Memory B cell (primary cell): Measurements from ENCODE around the gene SOBP.

Source experiments
- ATAC-seq: fragments of 150-1000 bp; cut with Tn5 transposase; 2 replicates; pipeline ENCODE4 v1.10.0; 2021; ENCODE audit warnings: low read depth, mild to moderate bottlenecking, moderate library complexity
- DNase-seq, 2 donors: peaks; one replicate each; pipeline ENCODE4 v3.0.0; 2022; ENCODE audit warnings: low spot score in 2 of 2
- H3K27ac Mint-ChIP-seq: one replicate; pipeline ENCODE4 v1.8.0; 2022; ENCODE audit warnings: mild to moderate bottlenecking, moderate library complexity, mixed read lengths
- H3K27me3 Mint-ChIP-seq: one replicate; pipeline ENCODE4 v1.8.0; 2022; ENCODE audit warnings: mixed read lengths
- H3K36me3 Mint-ChIP-seq: one replicate; pipeline ENCODE4 v1.8.0; 2022; ENCODE audit warnings: mild to moderate bottlenecking, mixed read lengths
- H3K4me1 Mint-ChIP-seq: one replicate; pipeline ENCODE4 v1.8.0; 2022; ENCODE audit warnings: mixed read lengths
- H3K4me3 Mint-ChIP-seq: one replicate; pipeline ENCODE4 v1.8.0; 2022; ENCODE audit warnings: mild to moderate bottlenecking, moderate library complexity, mixed read lengths
- H3K9me3 Mint-ChIP-seq: one replicate; pipeline ENCODE4 v1.8.0; 2022; ENCODE audit warnings: mixed read lengths

SOBP gene, protein sequence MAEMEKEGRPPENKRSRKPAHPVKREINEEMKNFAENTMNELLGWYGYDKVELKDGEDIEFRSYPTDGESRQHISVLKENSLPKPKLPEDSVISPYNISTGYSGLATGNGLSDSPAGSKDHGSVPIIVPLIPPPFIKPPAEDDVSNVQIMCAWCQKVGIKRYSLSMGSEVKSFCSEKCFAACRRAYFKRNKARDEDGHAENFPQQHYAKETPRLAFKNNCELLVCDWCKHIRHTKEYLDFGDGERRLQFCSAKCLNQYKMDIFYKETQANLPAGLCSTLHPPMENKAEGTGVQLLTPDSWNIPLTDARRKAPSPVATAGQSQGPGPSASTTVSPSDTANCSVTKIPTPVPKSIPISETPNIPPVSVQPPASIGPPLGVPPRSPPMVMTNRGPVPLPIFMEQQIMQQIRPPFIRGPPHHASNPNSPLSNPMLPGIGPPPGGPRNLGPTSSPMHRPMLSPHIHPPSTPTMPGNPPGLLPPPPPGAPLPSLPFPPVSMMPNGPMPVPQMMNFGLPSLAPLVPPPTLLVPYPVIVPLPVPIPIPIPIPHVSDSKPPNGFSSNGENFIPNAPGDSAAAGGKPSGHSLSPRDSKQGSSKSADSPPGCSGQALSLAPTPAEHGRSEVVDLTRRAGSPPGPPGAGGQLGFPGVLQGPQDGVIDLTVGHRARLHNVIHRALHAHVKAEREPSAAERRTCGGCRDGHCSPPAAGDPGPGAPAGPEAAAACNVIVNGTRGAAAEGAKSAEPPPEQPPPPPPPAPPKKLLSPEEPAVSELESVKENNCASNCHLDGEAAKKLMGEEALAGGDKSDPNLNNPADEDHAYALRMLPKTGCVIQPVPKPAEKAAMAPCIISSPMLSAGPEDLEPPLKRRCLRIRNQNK

DNA sequence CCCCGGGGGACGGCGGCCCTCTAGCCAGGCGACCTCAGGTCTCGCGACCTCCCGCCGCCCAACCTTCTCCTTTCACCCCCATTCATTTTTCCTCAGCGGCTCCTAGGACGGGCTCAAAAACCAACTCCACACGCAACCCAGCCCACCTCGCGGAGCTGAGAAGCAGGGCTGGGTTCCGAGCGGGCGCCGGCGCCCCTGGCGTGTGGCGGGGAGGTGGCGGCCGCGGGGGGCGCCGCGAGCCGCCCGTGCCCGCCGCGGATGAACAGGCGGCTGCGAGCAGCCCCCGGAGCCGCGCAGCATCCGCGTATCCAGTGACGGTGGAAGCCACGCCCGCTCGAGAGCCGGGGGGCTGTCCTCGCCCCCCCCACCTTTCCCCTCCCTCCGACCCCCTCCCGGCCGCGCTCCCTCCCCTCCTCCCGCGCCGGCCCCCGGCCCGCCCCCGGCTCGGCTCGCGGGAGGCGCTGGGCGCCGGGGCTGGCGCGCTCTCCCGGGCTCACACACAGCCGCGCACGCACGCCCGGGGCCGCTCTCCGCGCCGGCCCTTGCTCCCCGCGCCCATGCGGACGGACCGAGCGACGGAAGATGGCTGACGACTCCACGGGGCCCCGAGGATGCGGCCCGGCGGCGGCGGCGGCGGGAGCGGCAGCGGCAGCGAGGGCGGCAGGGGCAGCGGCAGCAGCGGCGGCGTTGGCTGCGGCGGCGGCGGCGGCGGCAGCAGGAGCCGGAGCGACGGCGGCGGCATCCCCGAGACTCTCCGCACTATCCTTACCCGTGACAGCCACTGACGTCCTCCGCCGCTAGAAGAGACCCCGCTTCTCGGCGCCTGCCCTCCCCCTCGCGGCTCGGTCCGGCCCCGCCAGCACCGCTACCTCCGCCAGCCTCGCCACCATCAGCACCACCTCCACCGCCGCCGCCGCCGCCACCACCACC is at the start of gene SOBP:
Gene SOBP (plus strand): TSS at position 482 of the 930 bp plus-strand sequence. CDS start 500 bp downstream, outside the sequence.
- Mint-ChIP-seq H3K9me3 (no peaks in the 10 kb centered on the region), H3K4me1 (peaks cover 14% of the 10 kb centered on the region), H3K36me3 (no peaks in the 10 kb centered on the region), H3K27ac (peak within 1 kb of the TSS; percentile 56), H3K27me3 (peaks cover 16% of the 10 kb centered on the region), H3K4me3 (peak within 1 kb of the TSS; percentile 92)
- DNase-seq (peak in 1 of 2 donors; percentile 56), ATAC-seq (peak; percentile 55)

DNA sequence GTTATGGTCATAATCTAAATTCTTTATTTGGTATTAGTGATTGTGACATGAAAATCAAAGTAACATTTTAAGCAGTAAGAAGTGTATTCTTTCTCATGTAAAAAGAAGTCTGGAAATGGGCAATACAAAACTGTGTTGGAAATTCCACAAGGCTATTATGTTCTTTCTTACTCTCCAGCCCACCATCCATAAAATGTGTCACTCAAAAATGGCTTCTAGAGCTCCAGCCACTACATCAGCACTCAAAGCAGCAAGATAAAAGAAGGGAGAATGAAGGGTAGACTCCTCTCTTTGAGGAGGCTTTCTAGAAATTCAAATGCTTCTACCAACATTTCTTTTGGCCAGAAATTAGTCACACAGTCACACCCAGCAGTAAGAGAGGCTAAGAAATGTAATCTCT is 49.0 kb upstream of the SOBP start:
- Mint-ChIP-seq H3K36me3 (peaks cover 20% of the 10 kb centered on the region), H3K4me3 (no peak overlapping the region), H3K27ac (no peak overlapping the region), H3K27me3 (no peaks in the 10 kb centered on the region), H3K9me3 (peaks cover 4% of the 10 kb centered on the region), H3K4me1 (peaks cover 19% of the 10 kb centered on the region)
- no peak for ATAC-seq
- no peak for DNase-seq

DNA sequence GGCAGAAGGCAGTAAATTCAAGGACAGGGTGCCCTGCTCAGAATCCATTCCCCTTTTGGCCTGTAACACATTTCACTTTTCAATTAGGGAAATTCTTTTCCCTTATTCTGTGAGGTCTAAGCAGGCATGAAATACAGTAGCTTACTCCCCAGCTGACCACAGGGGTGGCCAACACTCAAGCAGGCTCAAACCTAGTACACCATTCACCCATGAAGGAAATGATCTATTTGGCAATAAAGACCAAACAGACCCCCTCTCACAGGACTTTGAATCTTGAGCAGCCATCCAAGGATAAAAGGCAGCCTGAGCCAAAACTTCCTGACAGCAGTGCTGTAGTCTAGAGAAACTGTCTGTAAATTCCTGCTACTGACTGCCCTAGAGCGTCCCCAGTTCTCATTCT is 48.2 kb upstream of the SOBP start:
- ATAC-seq = no peak
- H3K4me3 Mint-ChIP-seq = no peak overlapping the region
- H3K4me1 Mint-ChIP-seq = peaks cover 17% of the 10 kb centered on the region
- peaks cover 23% of the 10 kb centered on the region for H3K36me3 Mint-ChIP-seq
- no peak for DNase-seq
- no peak overlapping the region for H3K27ac Mint-ChIP-seq
- no peaks in the 10 kb centered on the region for H3K27me3 Mint-ChIP-seq
- peaks cover 4% of the 10 kb centered on the region for H3K9me3 Mint-ChIP-seq

DNA sequence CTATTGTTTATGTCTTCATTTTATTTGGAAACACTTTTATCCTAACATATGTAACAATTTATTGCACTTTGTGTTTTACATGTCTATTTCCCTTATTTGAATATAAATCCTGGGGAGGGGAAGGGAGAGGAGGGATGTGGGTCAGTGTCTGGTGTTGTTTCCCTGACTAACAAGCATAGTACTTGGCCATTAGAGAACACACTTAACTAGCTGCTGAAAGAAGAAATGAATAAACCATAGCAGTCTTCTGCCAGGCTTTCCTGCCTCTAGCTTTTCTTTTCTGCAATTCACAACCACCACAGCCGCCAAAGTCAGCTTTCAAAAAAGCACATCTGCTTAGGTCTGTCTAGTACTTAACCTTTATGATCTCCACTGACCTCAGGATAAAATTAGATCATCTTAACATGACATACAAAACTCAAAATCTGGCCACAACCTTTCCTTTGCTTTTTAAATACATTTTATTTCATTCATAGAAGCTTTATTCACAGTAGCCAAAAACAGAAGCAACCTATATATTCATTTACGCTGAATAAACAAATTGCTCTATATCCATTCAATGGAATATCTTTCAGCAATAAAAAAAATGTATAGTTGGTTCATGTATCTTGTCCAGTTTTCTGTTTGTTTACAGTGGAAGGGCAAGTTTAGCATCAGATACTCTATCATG is 46.8 kb upstream of the SOBP start:
- Mint-ChIP-seq H3K36me3 (peaks cover 22% of the 10 kb centered on the region), H3K4me1 (peaks cover 12% of the 10 kb centered on the region), H3K4me3 (no peak overlapping the region), H3K27me3 (no peaks in the 10 kb centered on the region), H3K27ac (no peak overlapping the region), H3K9me3 (peaks cover 6% of the 10 kb centered on the region)
- no peak for ATAC-seq
- no peak for DNase-seq

DNA sequence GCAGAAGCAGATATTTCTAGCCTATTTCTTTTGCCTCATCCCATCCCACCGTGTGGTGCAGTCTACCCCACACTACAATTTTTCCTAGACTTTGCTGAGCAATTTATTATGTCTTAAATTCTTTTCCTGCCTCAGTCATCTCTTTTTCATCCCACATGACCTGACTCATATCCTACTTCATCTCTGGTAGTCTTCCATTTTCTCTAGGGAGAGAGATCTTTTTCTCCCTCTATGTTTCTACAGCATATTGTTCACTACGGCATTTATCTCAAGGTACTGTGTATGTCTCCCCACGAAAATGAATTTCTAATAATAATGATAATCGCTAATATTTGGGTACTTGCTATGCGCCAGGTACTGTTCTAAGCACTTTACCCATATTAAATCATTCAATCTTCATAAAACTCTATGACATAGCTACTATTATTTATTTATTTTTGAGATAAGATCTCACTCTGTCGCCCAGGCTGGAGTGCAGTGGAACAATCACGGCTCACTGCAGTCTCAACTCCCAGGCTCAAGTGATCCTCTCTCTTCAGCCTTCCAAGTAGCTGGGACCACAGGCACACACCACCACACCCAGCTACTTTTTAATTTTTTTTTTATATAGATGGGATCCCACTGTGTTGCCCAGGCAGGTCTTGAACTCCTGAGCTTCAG is 46.2 kb upstream of the SOBP start:
- Mint-ChIP-seq H3K4me1 (peaks cover 12% of the 10 kb centered on the region), H3K27ac (no peak overlapping the region), H3K9me3 (peaks cover 10% of the 10 kb centered on the region), H3K4me3 (no peak overlapping the region), H3K27me3 (no peaks in the 10 kb centered on the region), H3K36me3 (peaks cover 27% of the 10 kb centered on the region)
- DNase-seq (no peak), ATAC-seq (no peak)

DNA sequence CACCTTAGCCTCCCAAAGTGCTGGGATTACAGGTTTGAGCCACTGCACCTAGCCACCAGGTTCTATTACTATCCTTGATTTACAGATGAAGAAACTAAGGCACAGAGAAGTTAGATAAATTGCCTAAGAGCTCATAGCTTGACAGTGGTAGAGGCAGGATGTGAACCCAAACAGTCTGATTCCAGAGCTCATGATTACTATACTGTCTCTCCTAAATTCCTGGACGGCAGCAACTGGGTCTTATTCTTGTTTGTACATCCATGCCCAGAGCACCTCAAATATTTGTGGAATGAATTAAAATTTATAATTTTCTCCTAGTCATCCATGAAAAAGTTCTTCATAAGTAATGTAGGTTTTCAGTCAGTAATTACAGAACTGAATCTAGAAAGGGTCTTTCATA is 45.6 kb upstream of the SOBP start:
- ATAC-seq (no peak), DNase-seq (no peak)
- Mint-ChIP-seq H3K27me3 (no peaks in the 10 kb centered on the region), H3K36me3 (peaks cover 30% of the 10 kb centered on the region), H3K4me3 (no peak overlapping the region), H3K27ac (no peak overlapping the region), H3K4me1 (peaks cover 12% of the 10 kb centered on the region), H3K9me3 (peaks cover 13% of the 10 kb centered on the region)

DNA sequence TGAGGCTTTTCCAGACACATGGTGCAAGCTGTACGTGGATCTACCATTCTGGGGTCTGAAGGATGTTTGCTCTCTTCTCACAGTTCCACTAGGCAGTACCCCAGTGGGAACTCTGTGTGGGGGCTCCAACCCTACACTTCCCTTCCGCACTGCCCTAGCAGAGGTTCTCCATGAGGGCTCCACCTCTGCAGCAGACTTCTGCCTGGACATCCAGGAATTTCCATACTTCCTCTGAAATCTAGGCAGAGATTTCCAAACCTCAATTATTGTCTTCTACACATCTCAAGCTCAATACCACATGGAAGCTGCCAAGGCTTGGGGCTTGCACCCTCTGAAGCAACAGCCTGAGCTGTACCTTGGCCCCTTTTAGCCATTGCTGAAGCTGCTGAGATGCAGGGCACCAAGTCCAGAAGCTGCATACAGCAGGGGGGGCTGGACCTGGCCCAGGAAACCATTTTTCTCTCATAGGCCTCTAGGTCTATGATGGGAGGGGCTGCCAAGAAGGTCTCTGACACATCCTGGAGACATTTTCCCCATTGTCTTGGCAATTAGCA is 42.2 kb upstream of the SOBP start:
- DNase-seq (peak in 1 of 2 donors; percentile 4), ATAC-seq (no peak)
- Mint-ChIP-seq H3K36me3 (peaks cover 35% of the 10 kb centered on the region), H3K4me3 (no peak overlapping the region), H3K9me3 (peaks cover 20% of the 10 kb centered on the region), H3K27ac (no peak overlapping the region), H3K4me1 (peaks cover 5% of the 10 kb centered on the region), H3K27me3 (no peaks in the 10 kb centered on the region)

DNA sequence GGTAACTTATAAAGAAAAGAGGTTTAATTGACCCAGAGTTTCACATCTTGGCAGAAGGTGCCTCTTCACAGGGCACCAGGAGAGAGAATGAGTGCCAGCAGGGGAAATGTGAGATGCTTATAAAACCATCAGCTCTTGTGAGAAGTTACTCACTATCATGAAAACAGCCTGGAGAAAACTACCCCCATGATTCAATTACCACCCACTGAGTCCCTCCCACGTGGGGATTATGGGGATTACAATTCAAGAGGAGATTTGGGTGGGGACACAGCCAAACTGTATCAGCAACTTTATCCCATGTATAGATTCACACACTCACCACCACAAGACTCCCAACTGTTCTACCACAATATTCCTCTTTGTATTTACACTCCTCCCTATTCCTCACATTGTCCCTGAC is 41.1 kb upstream of the SOBP start:
- Mint-ChIP-seq H3K9me3 (peaks cover 20% of the 10 kb centered on the region), H3K27me3 (no peaks in the 10 kb centered on the region), H3K4me1 (peaks cover 5% of the 10 kb centered on the region), H3K4me3 (no peak overlapping the region), H3K27ac (no peak overlapping the region), H3K36me3 (peaks cover 37% of the 10 kb centered on the region)
- ATAC-seq = no peak
- DNase-seq = no peak

DNA sequence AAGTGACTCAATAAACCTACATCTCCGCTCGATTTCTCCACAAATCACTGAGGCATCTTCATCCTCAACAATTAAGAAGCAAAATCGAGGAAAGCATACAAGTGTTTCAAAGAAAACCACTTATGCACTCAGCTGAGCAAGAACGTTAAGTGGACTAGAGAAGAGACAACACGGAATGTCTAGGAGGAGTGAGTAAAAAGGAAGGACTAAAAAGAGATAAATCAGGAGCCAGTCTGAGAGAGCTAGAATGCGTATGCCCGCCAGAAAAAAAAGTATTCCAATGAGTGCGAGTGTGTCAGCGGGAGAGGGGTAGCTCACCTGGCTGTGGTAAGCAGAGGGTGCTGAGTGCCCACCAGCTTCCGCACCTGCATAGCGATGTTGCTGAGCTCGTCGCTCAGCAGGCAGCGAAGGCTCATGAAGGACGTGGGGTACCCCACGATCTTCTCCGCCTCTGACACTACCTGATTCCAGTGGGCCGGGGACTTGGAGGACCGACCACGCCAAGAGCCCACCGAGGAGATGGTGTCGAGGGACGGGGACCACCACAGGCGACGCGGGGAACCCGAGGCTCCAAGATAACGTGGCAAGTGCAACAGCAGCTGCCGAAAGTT is 31.1 kb upstream of the SOBP start:
- H3K4me1 Mint-ChIP-seq = peaks cover 17% of the 10 kb centered on the region
- peak overlapping the region; percentile 89 for H3K4me3 Mint-ChIP-seq
- peaks cover 2% of the 10 kb centered on the region for H3K36me3 Mint-ChIP-seq
- peak overlapping the region; percentile 87 for H3K27ac Mint-ChIP-seq
- H3K27me3 Mint-ChIP-seq = no peaks in the 10 kb centered on the region
- ATAC-seq = peak; percentile 11
- H3K9me3 Mint-ChIP-seq = no peaks in the 10 kb centered on the region
- no peak for DNase-seq

DNA sequence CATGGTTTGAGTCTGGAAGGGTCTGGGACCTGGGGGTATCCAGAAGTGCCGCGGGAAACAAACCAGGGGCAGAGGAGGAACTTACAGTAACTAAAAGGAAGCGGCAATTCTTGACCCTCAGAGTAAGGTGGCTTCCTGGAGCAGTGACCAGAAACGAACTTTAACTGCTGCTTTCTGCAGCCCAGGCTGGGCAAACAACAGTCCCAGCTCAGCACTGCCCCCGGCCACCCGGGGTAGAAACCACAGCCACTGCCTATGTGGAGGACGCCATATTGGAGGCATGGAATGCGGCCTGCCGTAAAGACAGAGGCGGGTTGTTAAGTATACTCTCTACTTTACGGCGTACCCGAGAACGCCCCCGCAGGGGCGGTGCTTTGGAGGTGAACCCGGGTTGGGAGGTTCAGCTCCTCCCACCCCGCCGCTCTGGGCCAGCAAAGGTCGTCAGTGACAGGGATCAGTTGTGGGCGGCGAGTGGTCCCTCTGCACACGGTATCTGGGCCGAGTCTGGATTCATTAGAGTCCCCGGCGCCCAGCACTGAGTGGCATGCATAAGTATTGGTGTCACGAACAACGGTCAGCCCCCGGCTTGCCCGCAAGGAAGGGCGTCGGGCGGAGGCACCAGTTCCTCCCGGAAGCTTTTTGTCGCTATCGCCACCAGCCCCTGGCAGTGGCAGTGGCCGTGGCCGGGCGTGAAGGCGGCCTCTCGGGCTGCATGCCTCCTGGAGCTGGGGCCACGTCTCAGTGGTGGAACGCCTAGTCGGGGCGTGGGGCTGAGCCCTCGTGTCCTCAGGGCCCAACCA is 30.4 kb upstream of the SOBP start, which contains the start of gene PDSS2:
Gene PDSS2 (minus strand): TSS at position 282 of the 800 bp plus-strand sequence. CDS start 279 bp downstream, at position 3.
- Mint-ChIP-seq H3K27me3 (no peaks in the 10 kb centered on the region), H3K36me3 (peaks cover 2% of the 10 kb centered on the region), H3K9me3 (no peaks in the 10 kb centered on the region), H3K27ac (peak within 1 kb of the TSS; percentile 87), H3K4me1 (peaks cover 17% of the 10 kb centered on the region), H3K4me3 (peak within 1 kb of the TSS; percentile 89)
- ATAC-seq = peak; percentile 95
- peak; percentile 91 to 92 for DNase-seq

DNA sequence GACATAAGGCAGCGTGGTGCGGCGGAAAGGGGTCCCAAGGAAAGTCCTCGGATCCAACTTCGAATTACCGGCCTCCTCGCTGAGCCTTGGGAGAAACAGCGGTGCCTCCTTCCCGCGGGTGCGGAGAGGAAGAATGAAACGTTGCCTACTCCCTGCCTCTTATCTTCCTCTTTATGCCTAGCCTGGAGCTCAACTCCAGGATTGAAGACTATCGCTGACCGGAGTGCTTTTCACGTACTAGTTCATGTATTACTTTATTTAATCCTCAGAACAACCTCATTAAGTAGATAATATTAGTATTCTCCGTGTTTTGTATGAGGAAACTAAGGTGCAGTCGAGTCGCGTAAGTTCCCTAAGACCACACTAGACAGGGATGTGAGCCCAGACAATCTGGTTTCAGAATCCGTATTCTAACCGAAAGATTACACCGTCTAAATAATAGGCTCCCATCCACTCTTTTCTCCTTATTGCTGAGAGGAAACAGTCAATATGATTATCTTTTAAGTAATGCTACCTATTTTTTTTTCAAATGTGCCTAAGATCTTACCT is 29.8 kb upstream of the SOBP start:
- Mint-ChIP-seq H3K9me3 (no peaks in the 10 kb centered on the region), H3K4me3 (peak overlapping the region; percentile 89), H3K4me1 (peaks cover 15% of the 10 kb centered on the region), H3K27ac (peak overlapping the region; percentile 87), H3K36me3 (peaks cover 1% of the 10 kb centered on the region), H3K27me3 (no peaks in the 10 kb centered on the region)
- DNase-seq (no peak), ATAC-seq (no peak)
